Measurements from ENCODE around the gene DHX15. TPM values are rescaled to one million over a fixed set of nuclear protein-coding genes. Genes with fewer than 3 reads are reported as not detected.

The DHX15 gene
- total RNA-seq, 1 experiment from 2014 or later: 157 TPM

DNA sequence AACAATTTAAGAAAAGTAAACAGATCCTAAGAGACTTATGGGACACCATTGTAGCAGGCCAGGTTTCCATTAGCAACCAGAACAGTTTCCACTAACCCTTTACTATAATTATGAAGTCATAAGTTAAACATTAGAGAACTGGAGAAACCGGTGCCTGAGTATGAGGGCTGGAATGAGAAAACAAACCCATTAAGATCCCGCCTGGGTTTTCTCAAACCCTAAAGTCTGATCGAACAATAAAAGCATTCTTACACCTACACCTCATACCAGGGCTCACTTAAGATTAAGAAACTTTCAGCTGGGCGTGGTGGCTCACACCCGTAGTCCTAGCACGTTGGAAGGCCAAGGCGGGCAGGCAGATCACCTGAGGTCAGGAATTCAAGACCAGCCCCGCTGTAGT, 13.7 kb upstream of the DHX15 start:
- Histone ChIP-seq H2AFZ (peak overlapping the region; percentile 76), H3F3A (ENCODE audit: insufficient read depth, low read depth) (peaks cover 52% of the 10 kb centered on the region), H4K20me1 (ENCODE audit: insufficient read depth) (no peaks in the 10 kb centered on the region), H3K9me3 (ENCODE audit: insufficient read depth, low read depth) (0 out of 2 replicates have a peak, but pooled peaks cover 3% of the 10 kb centered on the region), H3K27ac (peak overlapping the region; percentile 98), H3K4me3 (peak overlapping the region; percentile 33; the same call in 1 of the 2 replicates), H3K36me3 (ENCODE audit: low read depth) (no peaks in the 10 kb centered on the region), H3K4me2 (peak overlapping the region; percentile 72), H3K79me2 (ENCODE audit: low read depth) (no peaks in the 10 kb centered on the region), H3K9me2 (ENCODE audit: insufficient read depth) (no peaks in the 10 kb centered on the region), H3K4me1 (replicated peaks; ENCODE audit: insufficient read depth) (peaks cover 53% of the 10 kb centered on the region), H3K27me3 (ENCODE audit: insufficient read depth, low read depth) (no peaks in the 10 kb centered on the region)
- intact Hi-C loops (cut with micrococcal nuclease; ENCODE audit: unreplicated experiment): loop anchor here (1.0 to 5.0 kb wide), 4 partner anchors 14 to 164 kb away; partner anchors contain the start of gene DHX15
- ChIA-PET CTCF (no interaction called here), POLR2A (ENCODE audit: unreplicated experiment) (interaction anchor here (0.5 to 0.8 kb wide), 7 partner anchors 13 to 85 kb away, joined by 3 to 15 read pairs (median 4); partner anchors contain the start of gene DHX15)
- BruUV-seq (replicated peaks): no TSS peak
- DNase-seq: peak; percentile 85 to 98
- TF ChIP-seq EZH2 (IDR thresholded peaks at IDR 0.05; ENCODE audit: low read depth): no peak
- TF ChIP-seq, protein P1, sequence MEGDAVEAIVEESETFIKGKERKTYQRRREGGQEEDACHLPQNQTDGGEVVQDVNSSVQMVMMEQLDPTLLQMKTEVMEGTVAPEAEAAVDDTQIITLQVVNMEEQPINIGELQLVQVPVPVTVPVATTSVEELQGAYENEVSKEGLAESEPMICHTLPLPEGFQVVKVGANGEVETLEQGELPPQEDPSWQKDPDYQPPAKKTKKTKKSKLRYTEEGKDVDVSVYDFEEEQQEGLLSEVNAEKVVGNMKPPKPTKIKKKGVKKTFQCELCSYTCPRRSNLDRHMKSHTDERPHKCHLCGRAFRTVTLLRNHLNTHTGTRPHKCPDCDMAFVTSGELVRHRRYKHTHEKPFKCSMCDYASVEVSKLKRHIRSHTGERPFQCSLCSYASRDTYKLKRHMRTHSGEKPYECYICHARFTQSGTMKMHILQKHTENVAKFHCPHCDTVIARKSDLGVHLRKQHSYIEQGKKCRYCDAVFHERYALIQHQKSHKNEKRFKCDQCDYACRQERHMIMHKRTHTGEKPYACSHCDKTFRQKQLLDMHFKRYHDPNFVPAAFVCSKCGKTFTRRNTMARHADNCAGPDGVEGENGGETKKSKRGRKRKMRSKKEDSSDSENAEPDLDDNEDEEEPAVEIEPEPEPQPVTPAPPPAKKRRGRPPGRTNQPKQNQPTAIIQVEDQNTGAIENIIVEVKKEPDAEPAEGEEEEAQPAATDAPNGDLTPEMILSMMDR (conservative IDR thresholded peaks at IDR 0.05): no peak

GRCh38 chr4:24595659-24596058, 11.3 kb upstream of the DHX15 start:
- no peak overlapping the region for H2AFZ ChIP-seq
- H3K4me2 ChIP-seq: peak overlapping the region; percentile 72
- 0 out of 2 replicates have a peak, but pooled peaks cover 3% of the 10 kb centered on the region for H3K9me3 ChIP-seq (ENCODE audit: insufficient read depth, low read depth)
- peak overlapping the region; percentile 21; the same call in 1 of the 2 replicates for H3K4me3 ChIP-seq
- H3K27ac ChIP-seq: peak overlapping the region; percentile 98
- no peaks in the 10 kb centered on the region for H3K79me2 ChIP-seq (ENCODE audit: low read depth)
- TF ChIP-seq, protein P1 (conservative IDR thresholded peaks at IDR 0.05): no peak
- TF ChIP-seq EZH2 (IDR thresholded peaks at IDR 0.05; ENCODE audit: low read depth): no peak
- intact Hi-C loops (cut with micrococcal nuclease; ENCODE audit: unreplicated experiment): loop anchor here (5.0 kb wide), 1 partner anchor 167 kb away; no protein-coding TSS in a partner anchor
- ChIA-PET CTCF (interaction anchor here (0.7 kb wide), 1 partner anchor 85 kb away, joined by 14 read pairs; no protein-coding TSS in a partner anchor), POLR2A (ENCODE audit: unreplicated experiment) (interaction anchor here (0.9 kb wide), 1 partner anchor 11 kb away, joined by 11 read pairs; the partner anchor contains the start of gene DHX15)
- no peaks in the 10 kb centered on the region for H4K20me1 ChIP-seq (ENCODE audit: insufficient read depth)
- H3F3A ChIP-seq (ENCODE audit: insufficient read depth, low read depth): peaks cover 52% of the 10 kb centered on the region
- H3K4me1 ChIP-seq (replicated peaks; ENCODE audit: insufficient read depth): peaks cover 53% of the 10 kb centered on the region
- H3K27me3 ChIP-seq (ENCODE audit: insufficient read depth, low read depth): no peaks in the 10 kb centered on the region
- DNase-seq: peak; percentile 19 to 73
- H3K36me3 ChIP-seq (ENCODE audit: low read depth): no peaks in the 10 kb centered on the region
- BruUV-seq (replicated peaks): no TSS peak
- H3K9me2 ChIP-seq (ENCODE audit: insufficient read depth): no peaks in the 10 kb centered on the region

DNA sequence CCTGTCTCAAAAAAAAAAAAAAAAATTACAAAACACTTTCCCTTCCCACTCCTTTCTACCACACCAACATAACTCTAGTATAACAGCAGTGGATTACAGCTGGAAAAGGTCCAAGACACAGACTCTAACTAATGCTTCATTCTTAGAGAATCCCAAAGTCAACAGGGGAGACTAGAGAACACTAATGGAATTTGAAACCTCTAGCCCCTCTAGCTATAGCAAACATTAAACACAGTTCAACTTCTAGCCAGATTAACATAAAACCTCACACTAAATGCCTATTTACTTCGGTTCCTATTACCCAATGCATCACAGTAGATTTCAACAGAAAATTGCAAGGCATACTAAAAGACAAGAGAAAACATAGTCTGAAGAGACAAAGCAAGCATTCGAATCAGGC, 10.5 kb upstream of the DHX15 start:
- peak overlapping the region; percentile 72 for H3K4me2 ChIP-seq
- peaks cover 7% of the 10 kb centered on the region; the same call in 1 of the 2 replicates for H3K9me3 ChIP-seq (ENCODE audit: insufficient read depth, low read depth)
- H3K27me3 ChIP-seq (ENCODE audit: insufficient read depth, low read depth): no peaks in the 10 kb centered on the region
- H3F3A ChIP-seq (ENCODE audit: insufficient read depth, low read depth): peaks cover 52% of the 10 kb centered on the region
- H3K4me3 ChIP-seq: peak overlapping the region; percentile 19; the same call in 1 of the 2 replicates
- BruUV-seq (replicated peaks): no TSS peak
- no peaks in the 10 kb centered on the region for H3K36me3 ChIP-seq (ENCODE audit: low read depth)
- no peaks in the 10 kb centered on the region for H3K9me2 ChIP-seq (ENCODE audit: insufficient read depth)
- DNase-seq: peak in 1 of 2 experiments; percentile 94
- TF ChIP-seq EZH2 (IDR thresholded peaks at IDR 0.05; ENCODE audit: low read depth): no peak
- TF ChIP-seq, protein P1 (conservative IDR thresholded peaks at IDR 0.05): no peak
- CTCF ChIA-PET: interaction anchor here (0.6 kb wide), 1 partner anchor 321 kb away, joined by 7 read pairs; no protein-coding TSS in a partner anchor
- POLR2A ChIA-PET (ENCODE audit: unreplicated experiment): no interaction called here
- H3K79me2 ChIP-seq (ENCODE audit: low read depth): no peaks in the 10 kb centered on the region
- peak overlapping the region; percentile 98 for H3K27ac ChIP-seq
- no peaks in the 10 kb centered on the region for H4K20me1 ChIP-seq (ENCODE audit: insufficient read depth)
- peaks cover 53% of the 10 kb centered on the region for H3K4me1 ChIP-seq (replicated peaks; ENCODE audit: insufficient read depth)
- H2AFZ ChIP-seq: no peak overlapping the region
- intact Hi-C loops (cut with micrococcal nuclease; ENCODE audit: unreplicated experiment): loop anchor here (5.0 kb wide), 1 partner anchor 167 kb away; no protein-coding TSS in a partner anchor
